Measurements from ENCODE around the gene HSPBP1. TPM values are rescaled to one million over a fixed set of nuclear protein-coding genes. Genes with fewer than 3 reads are reported as not detected.

The HSPBP1 gene
- total RNA-seq, 1 donor from 2014 or later = 19.0 TPM

- DNase-seq (ENCODE audit: low read depth in 2 of 2) = peak; percentile 96 to 99
Measured at GRCh38 chr19:55216461-55217198, 63.3 kb downstream of the HSPBP1 start.

GRCh38 chr19:55213547-55213946 lies 66.4 kb downstream of the HSPBP1 start:
- DNase-seq (ENCODE audit: low read depth in 2 of 2) = no peak

- DNase-seq (ENCODE audit: low read depth in 2 of 2) = peak; percentile 23 to 30
Measured at GRCh38 chr19:55212447-55212846, 67.5 kb downstream of the HSPBP1 start.

Other genes with a start within 250 kb of the HSPBP1 start
- gene GP6, start 241.8 kb downstream of the HSPBP1 start, total RNA-seq = not detected in 2 replicates
- 10.2 and 19.0 TPM in 2 replicates for gene RDH13, start 217.0 kb downstream of the HSPBP1 start, total RNA-seq
- 9.9 and 12.0 TPM in 2 replicates for gene EPS8L1, start 204.2 kb downstream of the HSPBP1 start, total RNA-seq
- 18.1 and 25.8 TPM in 2 replicates for gene PPP1R12C, start 162.5 kb downstream of the HSPBP1 start, total RNA-seq
- gene TNNT1, start 130.9 kb downstream of the HSPBP1 start, total RNA-seq = 1.7 TPM in 1 of 2 replicates, not detected in the other
- gene TNNI3, start 122.4 kb downstream of the HSPBP1 start, total RNA-seq = not detected in 2 replicates
- 0.22 and 0.40 TPM in 2 replicates for gene DNAAF3, start 113.5 kb downstream of the HSPBP1 start, total RNA-seq
- not detected in 2 replicates for gene SYT5, start 99.8 kb downstream of the HSPBP1 start, total RNA-seq
- gene PTPRH, start 70.6 kb downstream of the HSPBP1 start, total RNA-seq = under 0.01 TPM in 2 replicates
- gene TMEM86B, start 51.3 kb downstream of the HSPBP1 start, total RNA-seq = 0.44 and 0.99 TPM in 2 replicates
- gene PPP6R1, start 21.1 kb downstream of the HSPBP1 start, total RNA-seq = 16.1 and 24.8 TPM in 2 replicates
- gene BRSK1, start 3.9 kb upstream of the HSPBP1 start, total RNA-seq = under 0.01 and 1.2 TPM in 2 replicates
- not detected in 2 replicates for gene TMEM150B, start 45.2 kb upstream of the HSPBP1 start, total RNA-seq
- gene KMT5C, start 59.8 kb upstream of the HSPBP1 start, total RNA-seq = 2.2 and 3.0 TPM in 2 replicates
- not detected in 2 replicates for gene COX6B2, start 74.6 kb upstream of the HSPBP1 start, total RNA-seq
- not detected in 2 replicates for gene GARIN5B, start 83.2 kb upstream of the HSPBP1 start, total RNA-seq
- under 0.01 TPM in 1 of 2 replicates, not detected in the other for gene IL11, start 90.4 kb upstream of the HSPBP1 start, total RNA-seq
- gene TMEM190, start 96.7 kb upstream of the HSPBP1 start, total RNA-seq = not detected in 2 replicates
- 0.22 and 0.40 TPM in 2 replicates for gene TMEM238, start 104.2 kb upstream of the HSPBP1 start, total RNA-seq
- gene RPL28, start 105.8 kb upstream of the HSPBP1 start, total RNA-seq = 118 and 119 TPM in 2 replicates
- gene UBE2S, start 127.7 kb upstream of the HSPBP1 start, total RNA-seq = 44.4 and 76.5 TPM in 2 replicates
- not detected in 2 replicates for gene SHISA7, start 163.2 kb upstream of the HSPBP1 start, total RNA-seq
- 60.7 and 61.9 TPM in 2 replicates for gene ISOC2, start 181.5 kb upstream of the HSPBP1 start, total RNA-seq
- not detected in 2 replicates for gene C19orf85, start 184.6 kb upstream of the HSPBP1 start, total RNA-seq
- 0.65 and 0.79 TPM in 2 replicates for gene ZNF628, start 196.5 kb upstream of the HSPBP1 start, total RNA-seq
- gene NAT14, start 205.1 kb upstream of the HSPBP1 start, total RNA-seq = 5.2 and 7.2 TPM in 2 replicates
- 0.22 TPM in 1 of 2 replicates, not detected in the other for gene SSC5D, start 208.3 kb upstream of the HSPBP1 start, total RNA-seq